ENCODE results near the gene CDK3. TPM values are rescaled to one million over a fixed set of nuclear protein-coding genes. Genes with fewer than 3 reads are reported as not detected.

Gene CDK3
- total and polyA plus RNA-seq, 8 donors, result 1.9 to 34.7 (median 3.4) TPM

- ATAC-seq (peak in 2 of 4 donors; percentile 46 to 52), FAIRE-seq (no peak), DNase-seq (no peak)
- Histone ChIP-seq H3K36me3 (peaks cover 4 to 63% (median 23%) of the 10 kb centered on the region in 3 donors), H3K4me1 (peaks cover 0 to 7% (median 0%) of the 10 kb centered on the region in 3 donors), H3K4me3 (no peak overlapping the region), H3K9me3 (no peaks in the 10 kb centered on the region), H3K27me3 (no peaks in the 10 kb centered on the region), H3K27ac (peak overlapping the region in 1 of 4 donors; percentile 40)
- TF ChIP-seq CTCF (IDR thresholded peaks at IDR 0.05), result no peak
- 77 to 80% methylated on average over 17 of the region's 17 CpGs for WGBS, 2 donors
- intact Hi-C loops (cut with DNase I), result no loop called here
These were observed 52.8 kb downstream of the CDK3 start for GRCh38 chr17:76053246-76054111.

- peaks cover 0 to 7% (median 0%) of the 10 kb centered on the region in 3 donors for H3K4me1 ChIP-seq
- DNase-seq, result no peak
- intact Hi-C loops (cut with DNase I), result no loop called here
- no peak for TF ChIP-seq CTCF (IDR thresholded peaks at IDR 0.05)
- H3K4me3 ChIP-seq, result no peak overlapping the region
- H3K9me3 ChIP-seq, result no peaks in the 10 kb centered on the region
- peak overlapping the region in 1 of 4 donors; percentile 40 for H3K27ac ChIP-seq
- peak in 2 of 4 donors; percentile 33 to 61 for ATAC-seq
- peaks cover 4 to 63% (median 28%) of the 10 kb centered on the region in 3 donors for H3K36me3 ChIP-seq
- H3K27me3 ChIP-seq, result no peaks in the 10 kb centered on the region
- 84 to 85% methylated on average over 4 of the region's 4 CpGs for WGBS, 2 donors
- FAIRE-seq, result no peak
These were observed 53.4 kb downstream of the CDK3 start for GRCh38 chr17:76054112-76054476.

Other genes starting within 250 kb of the CDK3 start
- 10 to 100 TPM; 18.0 to 23.2 (median 19.6) TPM for gene GALK1, start 235.7 kb upstream of the CDK3 start, total RNA-seq
- 10 to 100 TPM; 25.5 to 29.8 TPM for gene GALK1, start 235.7 kb upstream of the CDK3 start, polyA plus RNA-seq
- 10 to 100 TPM; 12.8 to 18.0 (median 14.0) TPM for gene UNK, start 216.0 kb upstream of the CDK3 start, total RNA-seq
- gene UNK, start 216.0 kb upstream of the CDK3 start, polyA plus RNA-seq, result 10 to 100 TPM; 28.7 to 28.9 TPM
- 10 to 100 TPM in 3 of 6 donors, 1 to 10 TPM in 3; 4.7 to 23.6 (median 10.0) TPM for gene UNC13D, start 156.5 kb upstream of the CDK3 start, total RNA-seq
- gene UNC13D, start 156.5 kb upstream of the CDK3 start, polyA plus RNA-seq, result 10 to 100 TPM; 17.9 to 29.0 TPM
- gene WBP2, start 145.5 kb upstream of the CDK3 start, total RNA-seq, result 10 to 100 TPM; 56.0 to 83.5 (median 62.9) TPM
- 100 to 1,000 TPM in 1 of 2 donors, 10 to 100 TPM in 1; 95.0 to 106 TPM for gene WBP2, start 145.5 kb upstream of the CDK3 start, polyA plus RNA-seq
- gene TRIM47, start 122.3 kb upstream of the CDK3 start, total RNA-seq, result 10 to 100 TPM in 4 of 6 donors, 1 to 10 TPM in 2; 4.2 to 58.2 (median 17.6) TPM
- 10 to 100 TPM; 34.1 to 35.9 TPM for gene TRIM47, start 122.3 kb upstream of the CDK3 start, polyA plus RNA-seq
- gene TRIM65, start 103.9 kb upstream of the CDK3 start, total RNA-seq, result 10 to 100 TPM in 3 of 6 donors, 1 to 10 TPM in 3; 8.2 to 13.1 (median 10.3) TPM
- 10 to 100 TPM in 1 of 2 donors, 1 to 10 TPM in 1; 9.8 to 12.5 TPM for gene TRIM65, start 103.9 kb upstream of the CDK3 start, polyA plus RNA-seq
- gene MRPL38, start 96.0 kb upstream of the CDK3 start, total RNA-seq, result 10 to 100 TPM; 40.6 to 59.9 (median 45.9) TPM
- gene MRPL38, start 96.0 kb upstream of the CDK3 start, polyA plus RNA-seq, result 10 to 100 TPM; 95.3 to 95.8 TPM
- gene FBF1, start 59.8 kb upstream of the CDK3 start, total RNA-seq, result 10 to 100 TPM in 1 of 6 donors, 1 to 10 TPM in 5; 2.4 to 10.1 (median 3.9) TPM
- 10 to 100 TPM in 1 of 2 donors, 1 to 10 TPM in 1; 7.7 to 24.8 TPM for gene FBF1, start 59.8 kb upstream of the CDK3 start, polyA plus RNA-seq
- 10 to 100 TPM; 50.4 to 74.2 (median 59.4) TPM for gene ACOX1, start 21.7 kb upstream of the CDK3 start, total RNA-seq
- gene ACOX1, start 21.7 kb upstream of the CDK3 start, polyA plus RNA-seq, result 10 to 100 TPM; 16.3 to 25.4 TPM
- gene TEN1, start 21.6 kb upstream of the CDK3 start, total RNA-seq, result 10 to 100 TPM in 5 of 6 donors, 1 to 10 TPM in 1; 6.9 to 12.9 (median 12.3) TPM
- 10 to 100 TPM; 19.7 to 35.0 TPM for gene TEN1, start 21.6 kb upstream of the CDK3 start, polyA plus RNA-seq
- 1 to 10 TPM; 1.3 to 3.5 (median 2.9) TPM for gene EVPL, start 26.5 kb downstream of the CDK3 start, total RNA-seq
- gene EVPL, start 26.5 kb downstream of the CDK3 start, polyA plus RNA-seq, result 10 to 100 TPM in 1 of 2 donors, 1 to 10 TPM in 1; 6.5 to 14.6 TPM
- gene SRP68, start 71.7 kb downstream of the CDK3 start, total RNA-seq, result 10 to 100 TPM; 42.4 to 74.6 (median 55.3) TPM
- gene SRP68, start 71.7 kb downstream of the CDK3 start, polyA plus RNA-seq, result 10 to 100 TPM; 32.2 to 45.9 TPM
- under 1 TPM in 2 of 6 donors, not detected in 4; 0.12 to 0.19 TPM for gene GALR2, start 73.9 kb downstream of the CDK3 start, total RNA-seq
- under 1 TPM in 1 of 2 donors, not detected in 1; 0.11 TPM for gene GALR2, start 73.9 kb downstream of the CDK3 start, polyA plus RNA-seq
- gene ZACN, start 78.3 kb downstream of the CDK3 start, total RNA-seq, result under 1 TPM in 1 of 6 donors, not detected in 5; 0.06 TPM
- 1 to 10 TPM; 3.4 to 4.2 TPM for gene ZACN, start 78.3 kb downstream of the CDK3 start, polyA plus RNA-seq
- gene EXOC7, start 102.9 kb downstream of the CDK3 start, total RNA-seq, result 10 to 100 TPM; 38.4 to 81.3 (median 49.8) TPM
- 100 to 1,000 TPM in 1 of 2 donors, 10 to 100 TPM in 1; 97.1 to 103 TPM for gene EXOC7, start 102.9 kb downstream of the CDK3 start, polyA plus RNA-seq
- gene FOXJ1, start 140.4 kb downstream of the CDK3 start, total RNA-seq, result 1 to 10 TPM in 1 of 6 donors, under 1 TPM in 5; 0.14 to 1.2 (median 0.36) TPM
- gene FOXJ1, start 140.4 kb downstream of the CDK3 start, polyA plus RNA-seq, result 1 to 10 TPM; 2.4 to 5.7 TPM
- 1 to 10 TPM in 5 of 6 donors, under 1 TPM in 1; 0.87 to 4.0 (median 2.8) TPM for gene RNF157, start 239.6 kb downstream of the CDK3 start, total RNA-seq
- gene RNF157, start 239.6 kb downstream of the CDK3 start, polyA plus RNA-seq, result 1 to 10 TPM; 3.4 to 6.4 TPM